ENCODE data around the gene ZNF35.

Gene ZNF35

GRCh38 chr3:44682182-44682896 is 33.8 kb downstream of the ZNF35 start:
- in situ Hi-C loops (cut with HindIII; ENCODE audit: low sequenced_read_pairs): loop anchor here (5.0 kb wide), 1 partner anchor 35 kb away; no protein-coding TSS in a partner anchor

- in situ Hi-C loops (cut with HindIII; ENCODE audit: low sequenced_read_pairs): no loop called here
Observed at GRCh38 chr3:44685128-44685800, 36.7 kb downstream of the ZNF35 start.

- in situ Hi-C loops (cut with HindIII; ENCODE audit: low sequenced_read_pairs): no loop called here
Observed at GRCh38 chr3:44687898-44688297, 39.4 kb downstream of the ZNF35 start.
